ENCODE data around the gene FAM222B.
"Not testable (repeated sequence)": the region's sequence is repeated elsewhere in the genome, so short reads cannot be mapped to it uniquely, and the experiment has no call there.

FAM222B gene

GRCh38 chr17:28744972-28745785, 97.4 kb downstream of the FAM222B start:
- DNase-seq, result peak; percentile 49

GRCh38 chr17:28744104-28744971, 98.3 kb downstream of the FAM222B start:
- DNase-seq, result peak; percentile 77

GRCh38 chr17:28743243-28744103, 99.1 kb downstream of the FAM222B start, which contains the start of gene TRAF4:
Gene TRAF4 (plus strand): TSS chr17:28744011. CDS start chr17:28744113, 102 bp downstream.
- DNase-seq, result peak; percentile 78

- peak; percentile 23 for DNase-seq
Measured at GRCh38 chr17:28741358-28742349, 100.9 kb downstream of the FAM222B start.

- DNase-seq, result no peak
Measured at GRCh38 chr17:28740406-28741357, 101.9 kb downstream of the FAM222B start.

- DNase-seq, result peak; percentile 74
Measured at GRCh38 chr17:28738680-28739384, 103.8 kb downstream of the FAM222B start.

GRCh38 chr17:28737770-28738679, 104.6 kb downstream of the FAM222B start:
- no peak for DNase-seq

GRCh38 chr17:28737316-28737715, 105.3 kb downstream of the FAM222B start:
- DNase-seq, result no peak

GRCh38 chr17:28735913-28736769, 106.4 kb downstream of the FAM222B start:
- not testable (repeated sequence) for DNase-seq

- DNase-seq, result no peak
Measured at GRCh38 chr17:28735242-28735722, 107.3 kb downstream of the FAM222B start.

- no peak for DNase-seq
Measured at GRCh38 chr17:28734712-28735241, 107.8 kb downstream of the FAM222B start.

- no peak for DNase-seq
Measured at GRCh38 chr17:28733346-28733745, 109.2 kb downstream of the FAM222B start.

GRCh38 chr17:28729950-28730330, 112.7 kb downstream of the FAM222B start:
- no peak for DNase-seq

GRCh38 chr17:28728364-28729200, 114.0 kb downstream of the FAM222B start, which contains the start of gene NEK8:
Gene NEK8 (plus strand): TSS chr17:28728788. CDS start chr17:28728814, 26 bp downstream.
- DNase-seq, result peak; percentile 97

GRCh38 chr17:28726627-28727491, 115.7 kb downstream of the FAM222B start:
- peak; percentile 93 for DNase-seq

Measured in CD4-positive, alpha-beta T cell treated with Interleukin-17A for 1 hour (primary cell).